Neuronal stem cell (in vitro differentiated cells): ENCODE results near the gene FAH.

Experiments used
- DNase-seq: peaks from one replicate; pipeline ENCODE4 v3.0.0-alpha.2; 2013; ENCODE audit warnings: low spot score
- H2AFZ ChIP-seq: one replicate; pipeline ENCODE4 v1.6.1; 2013; ENCODE audit warnings: mild to moderate bottlenecking, low read length, inconsistent platforms
- H2AK5ac ChIP-seq: 2 replicates; pipeline ENCODE4 v1.6.1; 2013; ENCODE audit warnings: low read depth, mild to moderate bottlenecking, inconsistent platforms, low read length, moderate library complexity, mixed read lengths
- H2BK120ac ChIP-seq: 2 replicates; pipeline ENCODE4 v1.6.1; 2013; ENCODE audit warnings: low read depth, mild to moderate bottlenecking, inconsistent platforms, low read length, moderate library complexity, mixed read lengths
- H2BK12ac ChIP-seq: one replicate; pipeline ENCODE4 v1.6.1; 2013; ENCODE audit warnings: low read length, inconsistent platforms
- H2BK15ac ChIP-seq: 2 replicates; pipeline ENCODE4 v1.6.1; 2013; ENCODE audit warnings: mild to moderate bottlenecking, low read length, inconsistent platforms, mixed read lengths
- H2BK5ac ChIP-seq: one replicate; pipeline ENCODE4 v1.6.1; 2013; ENCODE audit warnings: inconsistent platforms, mild to moderate bottlenecking, low read length, moderate library complexity
- H3K14ac ChIP-seq: one replicate; pipeline ENCODE4 v1.6.1; 2013; ENCODE audit warnings: low read length, inconsistent platforms
- H3K18ac ChIP-seq: 2 replicates; pipeline ENCODE4 v1.6.1; 2013; ENCODE audit warnings: low read length, inconsistent platforms
- H3K23ac ChIP-seq: 2 replicates; pipeline ENCODE4 v1.6.1; 2013; ENCODE audit warnings: low read depth, mild to moderate bottlenecking, mixed read lengths, low read length, inconsistent platforms; ENCODE audit not compliant: poor library complexity
- H3K27ac ChIP-seq: replicated peaks from 3 replicates; pipeline ENCODE4 v1.5.1; 2013; ENCODE audit warnings: low read length, inconsistent platforms
- H3K27me3 ChIP-seq, 3 experiments: 2 replicates each; pipeline ENCODE4 v1.6.1; 2013; ENCODE audit warnings: low read length in 3 of 3, mild to moderate bottlenecking in 2 of 3, inconsistent platforms in 1 of 3, low read depth in 1 of 3, mixed read lengths in 1 of 3, moderate library complexity in 1 of 3; ENCODE audit not compliant: control insufficient read depth in 3 of 3, insufficient read depth in 3 of 3
- H3K36me3 ChIP-seq, 2 donors: replicated peaks in 1 of 2; 2 replicates each; pipeline ENCODE4 v1.6.1; 2013; ENCODE audit warnings: low read length in 2 of 2; ENCODE audit not compliant: control insufficient read depth in 2 of 2, insufficient read depth in 2 of 2
- H3K4ac ChIP-seq: 2 replicates; pipeline ENCODE4 v1.6.1; 2013; ENCODE audit warnings: inconsistent platforms, mild to moderate bottlenecking, low read length, moderate library complexity
- H3K4me1 ChIP-seq, 2 donors: 1 replicate in 1 of 2; 2 replicates in 1 of 2; pipeline ENCODE4 v1.6.1; 2013; ENCODE audit warnings: low read length in 2 of 2, low read depth in 1 of 2; ENCODE audit not compliant: control insufficient read depth in 2 of 2, insufficient read depth in 1 of 2
- H3K4me2 ChIP-seq: one replicate; pipeline ENCODE4 v1.6.1; 2013; ENCODE audit warnings: mild to moderate bottlenecking, low read length, inconsistent platforms; ENCODE audit not compliant: insufficient read depth, poor library complexity, severe bottlenecking
- H3K4me3 ChIP-seq, 2 donors: 2 replicates each; pipeline ENCODE4 v1.5.1; 2013; ENCODE audit warnings: low read length in 2 of 2, mild to moderate bottlenecking in 2 of 2, inconsistent platforms in 1 of 2, moderate library complexity in 1 of 2
- H3K79me1 ChIP-seq: one replicate; pipeline ENCODE4 v1.6.1; 2013; ENCODE audit warnings: low read depth, mild to moderate bottlenecking, inconsistent platforms, low read length, moderate library complexity
- H3K9ac ChIP-seq: one replicate; pipeline ENCODE4 v1.6.1; 2013; ENCODE audit warnings: mild to moderate bottlenecking, low read depth, low read length, inconsistent platforms; ENCODE audit not compliant: poor library complexity
- H3K9me3 ChIP-seq, 2 donors: replicated peaks in 1 of 2; 2 replicates each; pipeline versions ENCODE3 to v1.6.1; 2013; ENCODE audit warnings: low read length in 2 of 2, mild to moderate bottlenecking in 2 of 2, inconsistent platforms in 1 of 2, low read depth in 1 of 2, mixed read lengths in 1 of 2, moderate library complexity in 1 of 2; ENCODE audit not compliant: control insufficient read depth in 2 of 2, insufficient read depth in 1 of 2
- H4K8ac ChIP-seq: one replicate; pipeline ENCODE4 v1.6.1; 2013; ENCODE audit warnings: low read depth, mild to moderate bottlenecking, inconsistent platforms, low read length, moderate library complexity
- H4K91ac ChIP-seq: one replicate; pipeline ENCODE4 v1.6.1; 2013; ENCODE audit warnings: low read length, low read depth, mild to moderate bottlenecking, inconsistent platforms; ENCODE audit not compliant: poor library complexity
- WGBS, 2 donors: extraction: QIAGEN DNeasy Blood & Tissue Kit; methylation state at CpG; one replicate each; pipeline ENCODE4 v1.1.7; 2013; ENCODE audit warnings: missing lambda C conversion rate in 2 of 2, mixed read lengths in 1 of 2; ENCODE audit not compliant: insufficient read length in 2 of 2, insufficient replicate concordance in 1 of 2; ENCODE audit errors: extremely low coverage in 2 of 2; 5-methylcytosine and 5-hydroxymethylcytosine counted together

The FAH gene

GRCh38 chr15:80114114-80114513 lies 38.7 kb upstream of the FAH start:
- no peak overlapping the region for H3K4ac ChIP-seq
- H2BK12ac ChIP-seq: no peak overlapping the region
- H2AFZ ChIP-seq: no peak overlapping the region
- no peaks in the 10 kb centered on the region for H3K36me3 ChIP-seq
- no peak overlapping the region for H3K4me2 ChIP-seq
- H4K91ac ChIP-seq: no peak overlapping the region
- no peak overlapping the region for H3K23ac ChIP-seq
- no CpG with 5 or more reads among the region's 4 CpGs for WGBS, 2 donors
- H3K27ac ChIP-seq: no peak overlapping the region
- H3K18ac ChIP-seq: no peak overlapping the region
- H3K27me3 ChIP-seq: no peaks in the 10 kb centered on the region
- H3K14ac ChIP-seq: no peak overlapping the region
- no peak overlapping the region for H2BK15ac ChIP-seq
- no peak overlapping the region for H2AK5ac ChIP-seq
- H3K9ac ChIP-seq: no peak overlapping the region
- H3K4me3 ChIP-seq: no peak overlapping the region
- no peaks in the 10 kb centered on the region for H3K9me3 ChIP-seq
- no peaks in the 10 kb centered on the region for H3K79me1 ChIP-seq
- DNase-seq: no peak
- H4K8ac ChIP-seq: no peak overlapping the region
- no peak overlapping the region for H2BK120ac ChIP-seq
- no peak overlapping the region for H2BK5ac ChIP-seq
- H3K4me1 ChIP-seq: no peaks in the 10 kb centered on the region

GRCh38 chr15:80115021-80115420 lies 37.8 kb upstream of the FAH start:
- no peak overlapping the region for H2BK15ac ChIP-seq
- H3K27ac ChIP-seq: no peak overlapping the region
- no peak overlapping the region for H2AFZ ChIP-seq
- no peak for DNase-seq
- no CpG with 5 or more reads among the region's 1 CpG for WGBS, 2 donors
- no peak overlapping the region for H3K9ac ChIP-seq
- no peak overlapping the region for H3K18ac ChIP-seq
- no peaks in the 10 kb centered on the region for H3K4me1 ChIP-seq
- no peak overlapping the region for H4K91ac ChIP-seq
- no peak overlapping the region for H3K23ac ChIP-seq
- no peak overlapping the region for H3K4ac ChIP-seq
- no peak overlapping the region for H2BK120ac ChIP-seq
- no peak overlapping the region for H3K14ac ChIP-seq
- H3K4me3 ChIP-seq: no peak overlapping the region
- no peak overlapping the region for H2BK12ac ChIP-seq
- no peak overlapping the region for H2AK5ac ChIP-seq
- no peak overlapping the region for H2BK5ac ChIP-seq
- no peaks in the 10 kb centered on the region for H3K79me1 ChIP-seq
- H3K9me3 ChIP-seq: no peaks in the 10 kb centered on the region
- no peak overlapping the region for H4K8ac ChIP-seq
- H3K4me2 ChIP-seq: no peak overlapping the region
- no peaks in the 10 kb centered on the region for H3K27me3 ChIP-seq
- no peaks in the 10 kb centered on the region for H3K36me3 ChIP-seq

GRCh38 chr15:80118956-80119355 lies 33.8 kb upstream of the FAH start:
- peaks cover 2 to 31% of the 10 kb centered on the region in 2 donors for H3K36me3 ChIP-seq
- no peak overlapping the region for H4K91ac ChIP-seq
- H3K4me2 ChIP-seq: no peak overlapping the region
- no peak overlapping the region for H2AK5ac ChIP-seq
- no peak overlapping the region for H3K18ac ChIP-seq
- no CpG with 5 or more reads among the region's 2 CpGs for WGBS, 2 donors
- no peak overlapping the region for H2BK5ac ChIP-seq
- no peak overlapping the region for H2AFZ ChIP-seq
- H3K9me3 ChIP-seq: no peaks in the 10 kb centered on the region
- no peak overlapping the region for H2BK15ac ChIP-seq
- no peak overlapping the region for H3K23ac ChIP-seq
- H4K8ac ChIP-seq: no peak overlapping the region
- H3K4me3 ChIP-seq: no peak overlapping the region
- H3K27ac ChIP-seq: no peak overlapping the region
- H2BK120ac ChIP-seq: no peak overlapping the region
- H3K79me1 ChIP-seq: no peaks in the 10 kb centered on the region
- H3K14ac ChIP-seq: no peak overlapping the region
- no peak overlapping the region for H3K4ac ChIP-seq
- H3K4me1 ChIP-seq: no peaks in the 10 kb centered on the region
- H2BK12ac ChIP-seq: no peak overlapping the region
- DNase-seq: no peak
- no peaks in the 10 kb centered on the region for H3K27me3 ChIP-seq
- no peak overlapping the region for H3K9ac ChIP-seq

GRCh38 chr15:80120636-80121035 lies 32.2 kb upstream of the FAH start:
- H3K4me1 ChIP-seq: no peaks in the 10 kb centered on the region
- H2BK12ac ChIP-seq: no peak overlapping the region
- H3K23ac ChIP-seq: no peak overlapping the region
- H3K4me2 ChIP-seq: no peak overlapping the region
- no peak overlapping the region for H4K91ac ChIP-seq
- H3K79me1 ChIP-seq: no peaks in the 10 kb centered on the region
- no peak for DNase-seq
- no peaks in the 10 kb centered on the region for H3K27me3 ChIP-seq
- no peaks in the 10 kb centered on the region for H3K9me3 ChIP-seq
- peaks cover 2 to 45% of the 10 kb centered on the region in 2 donors for H3K36me3 ChIP-seq
- no peak overlapping the region for H4K8ac ChIP-seq
- no peak overlapping the region for H3K4me3 ChIP-seq
- no peak overlapping the region for H3K9ac ChIP-seq
- H3K14ac ChIP-seq: no peak overlapping the region
- no peak overlapping the region for H2BK5ac ChIP-seq
- H2AK5ac ChIP-seq: no peak overlapping the region
- H3K27ac ChIP-seq: no peak overlapping the region
- WGBS, 2 donors: no CpG with 5 or more reads among the region's 1 CpG
- H2BK15ac ChIP-seq: no peak overlapping the region
- no peak overlapping the region for H2AFZ ChIP-seq
- H3K18ac ChIP-seq: no peak overlapping the region
- no peak overlapping the region for H3K4ac ChIP-seq
- no peak overlapping the region for H2BK120ac ChIP-seq
